ENCODE data around the gene AHSG. TPM values are rescaled to one million over a fixed set of nuclear protein-coding genes. Genes with fewer than 3 reads are reported as not detected.

Gene AHSG
- total and polyA plus RNA-seq, 2 donors (not counting 3 experiments of a cell fraction or from before 2014, with no cell fraction given): not detected

- Histone ChIP-seq H4K20me1 (replicated peaks; ENCODE audit: control insufficient read depth, extremely low read depth, insufficient read depth, low read length) (no peaks in the 10 kb centered on the region), H3K36me3 (ENCODE audit: control insufficient read depth in 2 of 2, extremely low read depth in 1 of 2, insufficient read depth in 2 of 2, low read length in 2 of 2) (no peaks in the 10 kb centered on the region), H3K9ac (replicated peaks; ENCODE audit: extremely low read depth, insufficient read depth, low read length) (no peak overlapping the region), H3K4me3 (replicated peaks in 1 of 3; ENCODE audit: insufficient read depth in 1 of 3, low read depth in 1 of 3, low read length in 3 of 3) (no peak overlapping the region), H3K4me2 (ENCODE audit: insufficient read depth, low read length) (no peak overlapping the region), H3K4me1 (ENCODE audit: control insufficient read depth, extremely low read depth, insufficient read depth, low read length) (peaks cover 5% of the 10 kb centered on the region), H3K27me3 (ENCODE audit: control insufficient read depth in 2 of 2, insufficient read depth in 2 of 2, low read length in 2 of 2) (peaks cover 5 to 19% of the 10 kb centered on the region in 2 experiments), H3K27ac (ENCODE audit: insufficient read depth, low read depth, low read length) (no peak overlapping the region), H3K79me2 (ENCODE audit: control insufficient read depth, insufficient read depth, low read length) (no peaks in the 10 kb centered on the region), H3K9me1 (replicated peaks; ENCODE audit: control insufficient read depth, extremely low read depth, insufficient read depth, low read length) (no peaks in the 10 kb centered on the region), H2AFZ (ENCODE audit: low read depth, low read length) (no peak overlapping the region), H3K9me3 (replicated peaks; ENCODE audit: control insufficient read depth, insufficient read depth, low read length) (no peaks in the 10 kb centered on the region)
- dilution Hi-C loops (cut with MboI; ENCODE audit: extremely low pct_ligation_motif_present, low sequenced_read_pairs) (no loop called here), intact Hi-C loops (cut with micrococcal nuclease) (loop anchor here (10.0 kb wide), 1 partner anchor 551 kb away; no protein-coding TSS in a partner anchor)
- ChIA-PET CTCF (interaction anchor here (0.7 to 6.1 kb wide), 40 partner anchors 9 to 1100 kb away, joined by 3 to 195 read pairs (median 5); partner anchors contain the start of genes DNAJB11 and EIF4A2), POLR2A (interaction anchor here (0.7 kb wide), 1 partner anchor 632 kb away, joined by 4 read pairs; no protein-coding TSS in a partner anchor)
- FAIRE-seq (no peak), DNase-seq (ENCODE audit: low read depth, low spot score) (peak; percentile 9)
- no TSS peak for BruUV-seq (replicated peaks)
- TF ChIP-seq MYC (IDR thresholded peaks at IDR 0.05; ENCODE audit: low read depth, low read length): no peak
- no peak for TF ChIP-seq FOS (IDR thresholded peaks at IDR 0.05; ENCODE audit: borderline replicate concordance, insufficient read depth, low read length)
- TF ChIP-seq, protein P1, sequence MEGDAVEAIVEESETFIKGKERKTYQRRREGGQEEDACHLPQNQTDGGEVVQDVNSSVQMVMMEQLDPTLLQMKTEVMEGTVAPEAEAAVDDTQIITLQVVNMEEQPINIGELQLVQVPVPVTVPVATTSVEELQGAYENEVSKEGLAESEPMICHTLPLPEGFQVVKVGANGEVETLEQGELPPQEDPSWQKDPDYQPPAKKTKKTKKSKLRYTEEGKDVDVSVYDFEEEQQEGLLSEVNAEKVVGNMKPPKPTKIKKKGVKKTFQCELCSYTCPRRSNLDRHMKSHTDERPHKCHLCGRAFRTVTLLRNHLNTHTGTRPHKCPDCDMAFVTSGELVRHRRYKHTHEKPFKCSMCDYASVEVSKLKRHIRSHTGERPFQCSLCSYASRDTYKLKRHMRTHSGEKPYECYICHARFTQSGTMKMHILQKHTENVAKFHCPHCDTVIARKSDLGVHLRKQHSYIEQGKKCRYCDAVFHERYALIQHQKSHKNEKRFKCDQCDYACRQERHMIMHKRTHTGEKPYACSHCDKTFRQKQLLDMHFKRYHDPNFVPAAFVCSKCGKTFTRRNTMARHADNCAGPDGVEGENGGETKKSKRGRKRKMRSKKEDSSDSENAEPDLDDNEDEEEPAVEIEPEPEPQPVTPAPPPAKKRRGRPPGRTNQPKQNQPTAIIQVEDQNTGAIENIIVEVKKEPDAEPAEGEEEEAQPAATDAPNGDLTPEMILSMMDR (IDR thresholded peaks at IDR 0.05; ENCODE audit: extremely low read depth in 1 of 2, insufficient read depth in 1 of 2, low read depth in 1 of 2, low read length in 2 of 2): no peak
- no peak for TF ChIP-seq JUN (IDR thresholded peaks at IDR 0.05; ENCODE audit: borderline replicate concordance, insufficient read depth, insufficient read length, low read depth)
- no peak for TF ChIP-seq EZH2 (IDR thresholded peaks at IDR 0.05; ENCODE audit: borderline replicate concordance, low read depth, low read length, severe bottlenecking)
- TF ChIP-seq POLR2AphosphoS5 (IDR thresholded peaks at IDR 0.05; ENCODE audit: insufficient read depth, low read depth, low read length): no peak
Observed at GRCh38 chr3:186614266-186614596, 1.4 kb downstream of the AHSG start.
